PC-3 (cell line): ENCODE results near the gene GALNTL6. TPM values are rescaled to one million over a fixed set of nuclear protein-coding genes. Genes with fewer than 3 reads are reported as not detected.

Source experiments
- ATAC-seq: fragments of 200-7000 bp; cut with Tn5 transposase; 2 replicates; pipeline ENCODE4 v1.9.1; 2020; ENCODE audit warnings: mild to moderate bottlenecking, moderate library complexity
- BruUV-seq: library from RNA; stranded (reverse); fragments of 400-500 nt; replicated peaks from 2 replicates; lab custom pipeline; 2021; lab: Mats Ljungman, UMichigan
- CTCF ChIA-PET: fragments of 300-600 bp; sonication (Branson Sonifier 250); formaldehyde crosslinking; loops from one replicate; lab custom pipeline; 2022; ENCODE audit warnings: antibody characterized with exemption; lab: Charles Lee
- POLR2A ChIA-PET: fragments of 300-600 bp; sonication (Branson Sonifier 250); formaldehyde crosslinking; loops from one replicate; lab custom pipeline; 2022; ENCODE audit warnings: antibody characterized with exemption; ENCODE audit not compliant: unreplicated experiment; lab: Charles Lee
- DNase-seq: peaks from one replicate; pipeline ENCODE4 v3.0.0-alpha.2; 2015
- H2AFZ ChIP-seq: fragments of 300-600 bp; sonication (generic); 2 replicates; pipeline ENCODE4 v1.6.0; 2016; ENCODE audit warnings: antibody characterized with exemption, low read length
- H3F3A ChIP-seq: fragments of 300-600 bp; sonication (generic); one replicate; pipeline ENCODE4 v1.6.0; 2017; ENCODE audit warnings: antibody characterized with exemption, low read length, control low read depth, mild to moderate bottlenecking; ENCODE audit not compliant: unreplicated experiment
- H3K27ac ChIP-seq: fragments of 300-600 bp; sonication (generic); 2 replicates; pipeline ENCODE4 v1.5.1; 2016; ENCODE audit warnings: mild to moderate bottlenecking, low read length
- H3K27me3 ChIP-seq: fragments of 300-600 bp; sonication (generic); 2 replicates; pipeline ENCODE4 v1.6.1; 2016; ENCODE audit warnings: low read length, mixed read lengths
- H3K36me3 ChIP-seq: fragments of 300-600 bp; sonication (generic); 2 replicates; pipeline ENCODE4 v1.6.1; 2016; ENCODE audit warnings: low read depth, mixed run types, low read length, mixed read lengths
- H3K4me1 ChIP-seq: fragments of 300-600 bp; sonication (generic); 2 replicates; pipeline ENCODE4 v1.5.1; 2016; ENCODE audit warnings: low read length; ENCODE audit not compliant: insufficient read depth
- H3K4me2 ChIP-seq: fragments of 300-600 bp; sonication (generic); 2 replicates; pipeline ENCODE4 v1.6.0; 2016; ENCODE audit warnings: low read length
- H3K4me3 ChIP-seq: fragments of 300-600 bp; sonication (generic); 2 replicates; pipeline ENCODE4 v1.5.1; 2016; ENCODE audit warnings: mild to moderate bottlenecking, low read length, mixed read lengths
- H3K79me2 ChIP-seq: fragments of 300-600 bp; sonication (generic); 2 replicates; pipeline ENCODE4 v1.6.1; 2017; ENCODE audit warnings: low read length, mixed read lengths
- H3K9ac ChIP-seq: fragments of 300-600 bp; sonication (generic); 2 replicates; pipeline ENCODE4 v1.6.0; 2016; ENCODE audit warnings: mild to moderate bottlenecking, low read length
- H3K9me2 ChIP-seq: fragments of 300-600 bp; sonication (generic); replicated peaks from 2 replicates; pipeline ENCODE4 v1.6.1; 2016; ENCODE audit warnings: mixed run types, low read length, mixed read lengths
- H3K9me3 ChIP-seq: fragments of 300-600 bp; sonication (generic); 2 replicates; pipeline ENCODE4 v1.6.1; 2016; ENCODE audit warnings: low read length, mixed read lengths
- H4K20me1 ChIP-seq: fragments of 300-600 bp; sonication (generic); 2 replicates; pipeline ENCODE4 v1.6.1; 2016; ENCODE audit warnings: low read length, mixed read lengths
- EZH2 ChIP-seq: fragments of 300-600 bp; sonication (generic); IDR thresholded peaks from one replicate; pipeline ENCODE4 v1.6.1; 2017; ENCODE audit warnings: antibody characterized with exemption, mild to moderate bottlenecking, low read length; ENCODE audit not compliant: unreplicated experiment
- EZH2phosphoT487 ChIP-seq: fragments of 300-600 bp; sonication (generic); IDR thresholded peaks from 2 replicates; pipeline ENCODE4 v1.6.1; 2018; ENCODE audit warnings: mild to moderate bottlenecking, antibody characterized with exemption, low read length, borderline replicate concordance
- intact Hi-C: fragments of 100-400 bp; cut with micrococcal nuclease; formaldehyde crosslinking; loops from 2 replicates; pipeline ENCODE4 v1.9.0; 2023
- total RNA-seq: library from RNA; depleted of rRNA; stranded (reverse); fragments of >200 nt; gene quantifications from 2 replicates; pipeline ENCODE4 v1.2.3, GENCODE V29; 2014
- TF ChIP-seq, protein P1 (sequence below): fragments of 300-600 bp; sonication (generic); conservative IDR thresholded peaks from 2 replicates; pipeline ENCODE4 v1.5.1; 2017; ENCODE audit warnings: antibody characterized with exemption, low read depth, mild to moderate bottlenecking, low read length

The GALNTL6 gene
- total RNA-seq, 1 experiment from 2014 or later: not detected

DNA sequence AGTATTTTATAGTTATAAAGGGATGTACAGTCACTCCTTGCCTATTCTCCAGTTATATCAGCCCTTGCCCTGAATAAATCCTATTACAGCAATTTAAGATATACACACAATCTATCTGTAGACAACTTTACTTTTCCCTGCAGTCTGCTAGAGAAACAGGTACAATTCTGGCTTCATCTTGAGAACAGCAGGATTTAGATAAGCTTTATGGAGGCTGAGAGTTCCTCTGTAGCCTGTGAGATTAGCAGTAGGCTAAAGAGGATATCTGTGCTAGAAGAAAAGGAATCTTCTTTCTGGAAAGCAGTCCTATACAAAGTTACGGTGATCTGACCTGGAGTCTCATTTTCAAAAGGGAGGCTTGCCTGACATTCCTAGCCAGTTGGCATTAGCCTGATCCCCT lies 290.3 kb downstream of the GALNTL6 start:
- BruUV-seq: no TSS peak
- ChIA-PET POLR2A (no interaction called here), CTCF (no interaction called here)
- H3K9me2 ChIP-seq: no peaks in the 10 kb centered on the region
- no peaks in the 10 kb centered on the region for H3F3A ChIP-seq
- H3K79me2 ChIP-seq: no peaks in the 10 kb centered on the region
- no peaks in the 10 kb centered on the region for H3K27me3 ChIP-seq
- H3K9me3 ChIP-seq: no peaks in the 10 kb centered on the region
- no peak for DNase-seq
- no peak overlapping the region for H2AFZ ChIP-seq
- no peak for ATAC-seq
- no peak overlapping the region for H3K4me2 ChIP-seq
- no peak overlapping the region for H3K27ac ChIP-seq
- H3K36me3 ChIP-seq: no peaks in the 10 kb centered on the region
- TF ChIP-seq EZH2 (no peak), EZH2phosphoT487 (no peak)
- TF ChIP-seq, protein P1, sequence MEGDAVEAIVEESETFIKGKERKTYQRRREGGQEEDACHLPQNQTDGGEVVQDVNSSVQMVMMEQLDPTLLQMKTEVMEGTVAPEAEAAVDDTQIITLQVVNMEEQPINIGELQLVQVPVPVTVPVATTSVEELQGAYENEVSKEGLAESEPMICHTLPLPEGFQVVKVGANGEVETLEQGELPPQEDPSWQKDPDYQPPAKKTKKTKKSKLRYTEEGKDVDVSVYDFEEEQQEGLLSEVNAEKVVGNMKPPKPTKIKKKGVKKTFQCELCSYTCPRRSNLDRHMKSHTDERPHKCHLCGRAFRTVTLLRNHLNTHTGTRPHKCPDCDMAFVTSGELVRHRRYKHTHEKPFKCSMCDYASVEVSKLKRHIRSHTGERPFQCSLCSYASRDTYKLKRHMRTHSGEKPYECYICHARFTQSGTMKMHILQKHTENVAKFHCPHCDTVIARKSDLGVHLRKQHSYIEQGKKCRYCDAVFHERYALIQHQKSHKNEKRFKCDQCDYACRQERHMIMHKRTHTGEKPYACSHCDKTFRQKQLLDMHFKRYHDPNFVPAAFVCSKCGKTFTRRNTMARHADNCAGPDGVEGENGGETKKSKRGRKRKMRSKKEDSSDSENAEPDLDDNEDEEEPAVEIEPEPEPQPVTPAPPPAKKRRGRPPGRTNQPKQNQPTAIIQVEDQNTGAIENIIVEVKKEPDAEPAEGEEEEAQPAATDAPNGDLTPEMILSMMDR: no peak
- no peaks in the 10 kb centered on the region for H4K20me1 ChIP-seq
- no peak overlapping the region for H3K9ac ChIP-seq
- no peak overlapping the region for H3K4me3 ChIP-seq
- H3K4me1 ChIP-seq: no peaks in the 10 kb centered on the region
- intact Hi-C loops: no loop called here

DNA sequence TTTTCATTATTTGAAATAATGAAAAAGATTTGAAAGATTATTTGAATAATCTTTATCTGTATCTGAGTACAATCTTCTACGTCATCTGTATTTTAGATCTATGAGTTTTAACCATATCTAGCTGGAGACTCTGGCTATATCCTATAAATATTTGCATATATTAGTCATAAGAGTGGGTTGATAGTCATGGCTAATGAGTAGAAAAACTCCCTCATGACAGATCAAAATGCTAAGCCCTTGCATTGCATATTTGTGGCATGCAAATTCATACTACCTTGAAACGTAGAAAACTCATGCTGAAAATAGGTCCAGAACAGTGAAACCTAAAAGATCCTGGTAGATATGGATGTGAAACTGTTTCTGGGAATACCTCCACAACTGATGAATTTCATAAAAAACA lies 291.3 kb downstream of the GALNTL6 start:
- H3K9me3 ChIP-seq: no peaks in the 10 kb centered on the region
- H3K27me3 ChIP-seq: no peaks in the 10 kb centered on the region
- TF ChIP-seq EZH2 (no peak), EZH2phosphoT487 (no peak)
- TF ChIP-seq, protein P1: no peak
- H2AFZ ChIP-seq: no peak overlapping the region
- no peaks in the 10 kb centered on the region for H3K4me1 ChIP-seq
- H3K9me2 ChIP-seq: no peaks in the 10 kb centered on the region
- DNase-seq (peak; percentile 14), ATAC-seq (no peak)
- H3K4me2 ChIP-seq: no peak overlapping the region
- no peak overlapping the region for H3K27ac ChIP-seq
- H3K4me3 ChIP-seq: no peak overlapping the region
- H3F3A ChIP-seq: no peaks in the 10 kb centered on the region
- H3K9ac ChIP-seq: no peak overlapping the region
- BruUV-seq: no TSS peak
- ChIA-PET POLR2A (no interaction called here), CTCF (no interaction called here)
- H3K36me3 ChIP-seq: no peaks in the 10 kb centered on the region
- no peaks in the 10 kb centered on the region for H4K20me1 ChIP-seq
- no peaks in the 10 kb centered on the region for H3K79me2 ChIP-seq
- intact Hi-C loops: no loop called here

DNA sequence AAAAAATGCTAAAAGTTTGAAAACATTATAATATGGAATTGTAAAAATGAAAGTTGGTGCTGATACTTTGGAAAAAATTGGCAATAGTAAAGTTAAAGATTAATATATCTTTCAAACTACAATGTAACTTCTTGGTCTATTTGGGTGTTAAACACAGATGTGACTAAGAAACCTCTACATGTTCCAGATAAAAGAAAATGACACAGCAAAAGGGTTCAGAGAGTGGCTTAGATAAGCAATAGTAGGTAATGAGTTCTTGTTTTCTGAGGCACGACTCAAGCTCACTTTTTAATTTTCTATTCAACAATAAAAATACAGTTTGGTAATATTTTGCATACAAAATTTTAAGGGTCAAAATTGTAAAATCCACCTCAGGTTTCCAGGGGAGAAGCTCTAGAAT lies 292.7 kb downstream of the GALNTL6 start:
- Histone ChIP-seq H4K20me1 (no peaks in the 10 kb centered on the region), H2AFZ (no peak overlapping the region), H3K79me2 (no peaks in the 10 kb centered on the region), H3K9me2 (no peaks in the 10 kb centered on the region), H3K27me3 (no peaks in the 10 kb centered on the region), H3K27ac (no peak overlapping the region), H3K4me3 (no peak overlapping the region), H3K9me3 (no peaks in the 10 kb centered on the region), H3F3A (no peaks in the 10 kb centered on the region), H3K4me1 (no peaks in the 10 kb centered on the region), H3K4me2 (no peak overlapping the region), H3K9ac (no peak overlapping the region), H3K36me3 (no peaks in the 10 kb centered on the region)
- intact Hi-C loops: no loop called here
- TF ChIP-seq, protein P1: no peak
- TF ChIP-seq EZH2phosphoT487: no peak
- TF ChIP-seq EZH2: no peak
- CTCF ChIA-PET: no interaction called here
- DNase-seq (no peak), ATAC-seq (no peak)
- POLR2A ChIA-PET: no interaction called here
- no TSS peak for BruUV-seq
